Anterior cingulate cortex (tissue), 58 donors: ENCODE measurements around the gene RPS14.

ENCODE experiments used
- DNase-seq, 58 donors: peaks; one replicate each; lab custom pipeline; 2025; lab: John Stamatoyannopoulos, UW

Gene RPS14

GRCh38 chr5:150447188-150447587 is 2.4 kb downstream of the RPS14 start:
- DNase-seq: no peak

GRCh38 chr5:150446583-150446982 is 3.0 kb downstream of the RPS14 start:
- no peak for DNase-seq

DNA sequence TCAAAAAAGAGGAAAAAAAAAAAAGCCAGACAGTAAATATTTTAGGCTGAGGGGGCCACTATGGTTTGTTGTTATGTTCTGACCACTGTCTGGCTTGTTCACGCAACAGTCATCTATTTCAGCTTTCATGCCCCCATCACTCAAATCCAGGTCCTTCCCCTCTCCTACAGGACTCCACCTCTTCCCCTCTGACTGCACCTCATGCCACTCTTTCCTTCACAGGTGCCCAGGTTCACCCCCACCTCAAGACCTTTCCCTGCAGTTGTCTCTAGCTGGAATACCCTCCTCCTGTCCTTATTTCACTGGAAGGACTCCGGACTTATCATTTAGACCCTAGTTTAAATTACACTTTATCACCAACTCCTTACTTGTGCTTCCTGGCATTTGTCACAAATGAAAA is 3.5 kb downstream of the RPS14 start:
- DNase-seq: no peak

GRCh38 chr5:150444770-150445169 is 4.8 kb downstream of the RPS14 start:
- peak in 5 of 58 donors; percentile 3 to 25 (median 7) for DNase-seq

DNA sequence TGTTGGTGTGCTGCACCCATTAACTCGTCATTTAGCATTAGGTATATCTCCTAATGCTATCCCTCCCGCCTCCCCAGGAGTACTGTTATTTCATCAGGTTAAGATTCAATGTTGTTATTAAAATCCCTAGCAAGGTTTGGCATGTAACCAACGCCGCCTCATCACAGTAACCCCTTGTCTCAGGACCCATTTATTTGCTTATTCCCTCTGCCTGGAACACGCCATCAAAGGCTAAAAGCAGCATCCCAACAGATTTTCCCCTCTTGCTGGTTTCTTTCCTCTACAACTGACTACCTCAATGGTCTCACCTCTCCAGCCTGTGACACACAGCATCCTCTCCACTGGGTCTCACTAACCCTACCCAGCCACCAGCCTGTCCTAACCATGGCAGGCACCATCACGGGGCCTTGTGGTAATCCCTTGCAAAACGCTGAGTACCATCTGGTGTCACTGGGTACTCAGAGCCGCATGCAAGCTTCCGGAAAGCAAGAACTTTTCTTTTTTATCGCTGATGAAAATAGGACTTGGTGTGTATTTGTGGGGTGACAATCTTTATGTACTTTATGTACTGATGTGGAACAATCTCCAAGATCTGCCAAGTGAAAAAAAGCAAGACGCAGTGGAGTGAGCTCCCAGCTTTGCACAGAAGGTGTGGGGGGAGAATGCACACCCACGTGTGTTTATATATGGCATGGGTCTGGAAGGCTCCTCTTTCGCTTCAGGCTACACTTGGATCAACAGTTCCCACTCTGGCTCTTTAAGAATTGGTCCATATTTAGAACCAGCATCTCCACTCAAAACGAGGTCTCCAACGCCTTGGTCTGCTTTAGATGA is 6.1 kb downstream of the RPS14 start:
- DNase-seq: peak in 19 of 58 donors; percentile 31 to 79 (median 51)

GRCh38 chr5:150442699-150443080 is 6.8 kb downstream of the RPS14 start:
- DNase-seq: no peak

DNA sequence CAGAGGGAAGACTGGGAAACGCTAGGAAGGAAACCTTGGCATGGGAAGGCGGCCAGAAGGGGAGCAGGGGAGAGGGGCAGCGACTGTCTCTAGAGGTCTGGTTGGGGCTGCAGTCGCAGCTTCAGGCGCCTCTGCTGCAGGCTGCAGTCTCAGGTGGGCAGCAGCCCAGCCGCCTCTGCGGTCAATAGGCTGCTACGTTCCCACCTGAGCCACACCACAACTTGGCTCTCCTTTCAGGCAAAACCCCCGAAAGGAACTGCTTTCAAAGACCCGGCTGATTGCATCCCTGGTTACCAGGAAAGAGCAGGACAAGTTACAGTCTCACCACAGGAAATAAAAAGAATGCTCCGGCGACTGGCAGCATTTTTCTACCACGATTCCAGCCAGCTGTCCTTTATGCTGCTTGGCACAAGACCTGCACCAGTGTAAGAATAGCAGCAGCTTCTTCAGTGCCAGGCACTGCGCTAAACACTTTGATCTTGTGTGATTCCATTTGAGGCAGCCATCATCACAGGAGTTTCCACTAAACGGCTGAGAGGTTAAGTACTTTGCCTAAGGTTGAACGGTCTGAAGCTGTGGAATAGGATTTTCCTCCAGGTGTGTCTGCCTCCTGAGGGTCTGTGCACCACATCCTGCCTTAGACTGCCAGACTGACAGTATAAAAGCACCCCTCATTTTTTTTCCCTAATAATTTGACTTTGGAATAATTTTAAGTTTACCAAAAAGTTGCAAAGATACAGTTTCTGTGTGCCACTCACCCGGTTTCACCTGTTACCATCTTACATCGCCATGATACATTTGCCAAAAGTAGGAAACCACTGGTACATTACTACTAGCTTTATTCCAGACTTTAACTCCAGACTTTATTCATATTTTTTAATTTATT is 7.5 kb downstream of the RPS14 start:
- DNase-seq: peak in 30 of 58 donors; percentile 15 to 78 (median 38)

DNA sequence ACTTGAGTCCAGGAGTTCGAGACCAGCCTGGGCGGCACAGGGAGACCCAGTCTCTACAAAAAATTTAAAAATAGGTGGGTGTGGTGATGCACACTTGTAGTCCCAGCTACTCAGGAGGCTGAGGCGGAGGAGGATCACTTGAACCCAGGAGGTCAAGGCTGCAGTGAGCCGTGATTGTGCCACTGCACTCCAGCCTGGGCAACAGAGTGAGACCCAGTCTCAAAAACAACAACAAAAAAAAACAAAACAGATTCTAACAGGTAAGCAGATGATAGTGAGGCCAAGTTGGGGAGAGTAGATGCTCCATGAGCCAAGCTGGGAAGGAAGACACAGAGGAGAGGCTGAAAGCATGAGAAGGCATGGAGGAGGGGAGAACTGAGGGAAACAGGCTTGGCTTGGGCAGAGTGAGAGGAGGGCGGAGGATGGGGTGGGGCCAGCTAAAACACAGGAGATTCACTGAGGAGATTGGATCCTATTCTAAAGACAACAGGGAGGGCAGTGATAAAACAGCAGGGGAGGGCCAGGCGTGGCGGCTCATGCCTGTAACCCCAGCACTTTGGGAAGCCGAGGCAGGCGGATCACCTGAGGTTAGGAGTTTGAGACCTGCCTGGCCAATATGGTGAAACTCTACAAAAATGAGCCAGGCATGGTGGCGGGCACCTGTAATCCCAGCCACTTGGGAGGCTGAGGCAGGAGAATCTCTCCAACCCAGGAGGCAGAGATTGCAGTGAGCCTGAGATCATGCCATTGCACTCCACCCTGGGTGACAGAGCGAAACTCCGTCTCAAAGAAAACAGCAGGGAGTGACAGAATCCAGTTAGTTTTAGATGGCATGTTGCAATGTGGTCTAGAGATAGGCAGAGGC is 8.4 kb downstream of the RPS14 start:
- peak in 11 of 58 donors; percentile 6 to 44 (median 19) for DNase-seq

GRCh38 chr5:150438873-150439546 is 10.5 kb downstream of the RPS14 start:
- DNase-seq: no peak

DNA sequence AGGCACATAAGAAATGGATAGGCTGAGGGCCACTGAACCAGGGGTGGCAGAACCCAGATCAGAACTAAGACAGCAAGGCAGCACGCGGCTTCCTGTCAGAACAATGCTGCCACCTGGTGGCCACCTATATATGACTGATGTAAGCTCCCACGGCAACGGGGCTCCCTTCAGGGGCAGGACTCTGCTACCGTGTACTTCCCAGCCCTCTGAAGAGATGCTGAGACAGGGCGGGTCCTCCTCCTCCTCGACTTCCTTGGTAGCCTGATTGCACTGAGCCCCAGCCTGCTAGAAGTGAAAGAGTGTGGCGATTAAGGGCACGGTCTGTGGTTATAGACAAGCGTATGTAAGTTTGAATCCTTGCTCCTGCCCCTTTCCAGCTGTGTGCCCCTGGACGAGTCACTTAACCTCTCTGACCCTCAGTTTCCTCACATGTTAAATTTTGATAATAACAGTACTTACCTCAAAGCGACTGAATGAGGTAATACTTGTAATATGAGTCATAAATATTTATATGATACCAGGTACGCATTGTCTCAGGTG is 13.3 kb downstream of the RPS14 start:
- DNase-seq: peak in 56 of 58 donors; percentile 23 to 97 (median 75)

GRCh38 chr5:150434464-150434863 is 15.1 kb downstream of the RPS14 start:
- no peak for DNase-seq

DNA sequence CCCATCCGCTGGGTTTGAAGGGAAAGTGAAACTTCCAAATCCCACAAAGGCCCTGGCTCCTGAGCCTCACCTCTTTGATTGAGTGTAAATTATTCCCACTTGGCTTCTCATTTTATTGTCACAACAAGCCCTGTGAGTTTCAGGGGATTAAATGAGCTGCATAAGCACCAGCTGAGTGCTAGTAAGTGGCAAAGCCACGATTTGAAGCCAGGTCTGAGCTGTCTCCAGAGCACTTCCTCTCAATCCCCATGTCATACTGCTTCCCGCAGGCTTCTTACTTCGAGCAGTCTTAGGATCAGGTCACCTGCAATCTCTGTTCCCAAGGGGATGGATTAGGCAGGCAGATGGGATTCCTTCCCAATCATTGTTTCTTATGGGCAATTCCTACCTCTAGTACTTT is 18.0 kb downstream of the RPS14 start:
- no peak for DNase-seq

DNA sequence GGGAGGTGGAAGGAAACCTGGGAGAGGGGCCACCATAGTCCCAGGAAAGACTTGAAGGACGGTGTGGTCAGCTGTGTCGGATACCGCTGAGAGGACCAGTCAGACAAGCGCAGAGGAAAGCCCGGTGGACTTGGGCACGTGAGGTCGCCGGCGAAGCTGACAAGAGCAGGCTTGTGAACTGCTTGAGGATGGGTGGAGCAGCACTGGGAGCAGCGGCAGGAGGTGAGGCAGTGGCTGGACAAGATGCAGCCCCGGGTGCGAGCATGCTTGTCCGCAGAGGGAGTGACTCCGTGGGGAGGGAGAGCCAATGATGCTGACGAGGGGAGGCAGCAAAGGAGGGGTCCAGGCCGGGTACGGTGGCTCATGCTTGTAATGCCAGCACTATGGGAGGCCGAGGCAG is 18.5 kb downstream of the RPS14 start:
- DNase-seq: no peak

GRCh38 chr5:150429410-150429873 is 20.1 kb downstream of the RPS14 start:
- DNase-seq: no peak

- no peak for DNase-seq
Observed at GRCh38 chr5:150428978-150429377, 20.6 kb downstream of the RPS14 start.

GRCh38 chr5:150428106-150428876 is 21.2 kb downstream of the RPS14 start:
- DNase-seq: peak in 29 of 58 donors; percentile 9 to 82 (median 36)

- DNase-seq: peak in 4 of 58 donors; percentile 24 to 70 (median 28)
Observed at GRCh38 chr5:150426165-150426564, 23.4 kb downstream of the RPS14 start.

GRCh38 chr5:150422758-150423157 is 26.8 kb downstream of the RPS14 start:
- DNase-seq: no peak

- no peak for DNase-seq
Observed at GRCh38 chr5:150422075-150422474, 27.5 kb downstream of the RPS14 start.
